Testis (tissue), 2 donors: ENCODE measurements around the gene CDK11B.
"Not testable (repeated sequence)": the region's sequence is repeated elsewhere in the genome, so short reads cannot be mapped to it uniquely, and the experiment has no call there.

Experiments used
- CTCF ChIP-seq, 3 experiments: fragments of 450-650 bp in 2 of 3; fragments of 200-600 bp in 1 of 3; sonication (generic) in 1 of 3; IDR thresholded peaks; one replicate each; pipeline ENCODE4 v1.5.1; 2016 to 2019; ENCODE audit warnings: antibody characterized with exemption in 3 of 3, mild to moderate bottlenecking in 2 of 3, moderate library complexity in 1 of 3
- POLR2A ChIP-seq: fragments of 450-650 bp; IDR thresholded peaks from one replicate; pipeline ENCODE4 v1.6.1; 2017; ENCODE audit warnings: antibody characterized with exemption, mild to moderate bottlenecking, moderate library complexity

GRCh38 chr1:1696431-1697357 is 37.9 kb upstream of the CDK11B start:
- not testable (repeated sequence) for TF ChIP-seq CTCF (IDR thresholded peaks at IDR 0.05); POLR2A
